Nephron progenitor cell (in vitro differentiated cells): ENCODE data around the gene MTFR2.

ENCODE experiments used
- DNase-seq: peaks from one replicate; pipeline ENCODE4 v3.0.0; 2021
- H3K27ac Mint-ChIP-seq: 2 replicates; pipeline ENCODE4 v1.8.0; 2021; ENCODE audit warnings: mild to moderate bottlenecking, moderate library complexity, mixed read lengths
- H3K27me3 Mint-ChIP-seq: 2 replicates; pipeline ENCODE4 v1.8.0; 2021; ENCODE audit warnings: mild to moderate bottlenecking, low read depth, mixed read lengths; ENCODE audit not compliant: poor library complexity
- H3K36me3 Mint-ChIP-seq: 2 replicates; pipeline ENCODE4 v1.8.0; 2021; ENCODE audit warnings: low read depth, mixed read lengths
- H3K4me1 Mint-ChIP-seq: 2 replicates; pipeline ENCODE4 v1.8.0; 2021; ENCODE audit warnings: mixed read lengths
- H3K4me3 Mint-ChIP-seq: 2 replicates; pipeline ENCODE4 v1.8.0; 2021; ENCODE audit warnings: mild to moderate bottlenecking, moderate library complexity, mixed read lengths
- H3K9me3 Mint-ChIP-seq: 2 replicates; pipeline ENCODE4 v1.8.0; 2021; ENCODE audit warnings: mild to moderate bottlenecking, moderate library complexity, mixed read lengths
- TF ChIP-seq, protein P1 (sequence below): fragments of 200-600 bp; sonication (generic); IDR thresholded peaks from 2 replicates; pipeline ENCODE4 v1.5.0; 2021; ENCODE audit warnings: antibody characterized with exemption

Gene MTFR2

DNA sequence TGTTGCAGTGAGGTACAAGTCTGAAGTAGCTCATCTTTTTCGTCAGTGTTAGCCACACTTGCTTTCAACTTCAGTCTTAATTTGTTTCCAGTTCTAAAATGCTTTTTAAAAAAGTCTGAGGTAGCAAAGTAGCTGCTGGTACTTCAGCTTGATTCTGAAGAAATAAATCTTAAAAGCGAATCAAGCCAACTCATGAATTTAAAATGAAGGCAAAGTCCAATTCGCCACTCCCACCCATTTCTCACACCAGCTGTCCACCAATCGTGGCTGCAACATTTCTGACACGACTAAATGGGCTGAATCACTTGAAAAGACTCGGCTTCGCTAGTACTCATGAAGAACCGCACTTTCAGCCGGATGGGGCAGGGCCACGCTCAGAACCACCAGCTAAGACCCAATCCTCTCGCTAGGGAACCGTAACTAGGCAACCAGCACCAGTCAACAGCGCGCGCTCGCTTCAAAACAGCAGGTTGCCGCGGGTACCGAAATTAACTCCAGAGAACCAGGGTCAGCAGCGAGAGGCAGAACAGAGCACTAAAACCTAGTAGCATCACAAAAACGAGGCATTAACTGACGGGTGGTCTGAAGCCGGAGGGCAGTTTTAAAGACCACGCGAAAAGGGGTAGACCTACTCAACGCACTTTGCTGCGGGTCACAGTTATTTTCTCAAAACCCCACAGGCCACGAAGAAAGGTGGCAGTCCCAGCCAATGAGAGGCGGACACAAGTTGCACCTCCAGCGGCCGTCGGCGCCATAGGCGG lies 38.6 kb upstream of the MTFR2 start:
- H3K36me3 Mint-ChIP-seq, result peaks cover 14% of the 10 kb centered on the region
- peaks cover 55% of the 10 kb centered on the region for H3K4me1 Mint-ChIP-seq
- H3K4me3 Mint-ChIP-seq, result peak overlapping the region; percentile 99
- TF ChIP-seq, protein P1, sequence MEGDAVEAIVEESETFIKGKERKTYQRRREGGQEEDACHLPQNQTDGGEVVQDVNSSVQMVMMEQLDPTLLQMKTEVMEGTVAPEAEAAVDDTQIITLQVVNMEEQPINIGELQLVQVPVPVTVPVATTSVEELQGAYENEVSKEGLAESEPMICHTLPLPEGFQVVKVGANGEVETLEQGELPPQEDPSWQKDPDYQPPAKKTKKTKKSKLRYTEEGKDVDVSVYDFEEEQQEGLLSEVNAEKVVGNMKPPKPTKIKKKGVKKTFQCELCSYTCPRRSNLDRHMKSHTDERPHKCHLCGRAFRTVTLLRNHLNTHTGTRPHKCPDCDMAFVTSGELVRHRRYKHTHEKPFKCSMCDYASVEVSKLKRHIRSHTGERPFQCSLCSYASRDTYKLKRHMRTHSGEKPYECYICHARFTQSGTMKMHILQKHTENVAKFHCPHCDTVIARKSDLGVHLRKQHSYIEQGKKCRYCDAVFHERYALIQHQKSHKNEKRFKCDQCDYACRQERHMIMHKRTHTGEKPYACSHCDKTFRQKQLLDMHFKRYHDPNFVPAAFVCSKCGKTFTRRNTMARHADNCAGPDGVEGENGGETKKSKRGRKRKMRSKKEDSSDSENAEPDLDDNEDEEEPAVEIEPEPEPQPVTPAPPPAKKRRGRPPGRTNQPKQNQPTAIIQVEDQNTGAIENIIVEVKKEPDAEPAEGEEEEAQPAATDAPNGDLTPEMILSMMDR, result peak; percentile 23
- peak; percentile 59 for DNase-seq
- H3K27me3 Mint-ChIP-seq, result peaks cover 6% of the 10 kb centered on the region
- H3K9me3 Mint-ChIP-seq, result no peaks in the 10 kb centered on the region
- peak overlapping the region; percentile 100 for H3K27ac Mint-ChIP-seq

DNA sequence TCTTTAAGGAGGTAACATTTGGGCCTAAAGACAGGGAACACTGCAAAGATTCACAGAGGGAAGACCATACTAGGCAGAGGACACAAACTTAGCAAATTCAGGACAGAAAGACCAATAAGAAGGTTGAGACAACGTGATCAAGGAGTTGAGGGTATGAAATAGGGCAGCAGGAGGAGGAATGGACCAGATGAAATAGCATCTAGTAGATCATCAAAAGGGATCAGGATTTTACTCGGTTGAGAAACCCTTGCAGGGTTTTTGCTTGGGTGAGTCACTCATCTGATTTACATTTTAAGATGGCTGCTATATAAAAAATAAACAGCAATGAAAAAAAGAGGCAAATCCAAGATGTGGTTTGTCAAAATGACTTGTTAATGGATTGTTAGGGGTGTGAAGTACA lies 34.8 kb upstream of the MTFR2 start:
- TF ChIP-seq, protein P1, result no peak
- DNase-seq, result no peak
- Mint-ChIP-seq H3K9me3 (no peaks in the 10 kb centered on the region), H3K27me3 (peaks cover 6% of the 10 kb centered on the region), H3K36me3 (peaks cover 24% of the 10 kb centered on the region), H3K27ac (peak overlapping the region; percentile 50), H3K4me1 (peaks cover 57% of the 10 kb centered on the region), H3K4me3 (peak overlapping the region; percentile 28)

DNA sequence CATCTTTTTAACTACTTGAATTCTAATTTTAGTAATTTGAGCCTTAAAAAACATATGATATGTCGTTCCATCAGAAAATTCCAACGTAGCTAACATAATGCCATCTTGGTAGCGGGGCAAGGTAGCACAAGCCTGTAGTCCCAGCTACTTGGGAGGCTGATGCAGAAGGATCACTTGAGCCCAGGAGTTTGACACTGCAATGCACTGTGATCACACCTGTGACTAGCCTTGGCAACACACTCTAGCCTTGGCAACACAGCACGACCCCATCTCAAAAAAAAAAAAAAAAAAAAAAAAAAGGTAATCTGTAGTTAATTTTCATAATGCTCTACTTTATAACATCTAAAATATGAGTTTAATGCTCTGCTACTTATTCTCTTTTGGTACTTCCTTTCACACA lies 32.8 kb upstream of the MTFR2 start:
- Mint-ChIP-seq H3K4me3 (no peak overlapping the region), H3K27ac (no peak overlapping the region), H3K4me1 (peaks cover 49% of the 10 kb centered on the region), H3K36me3 (peaks cover 29% of the 10 kb centered on the region), H3K9me3 (no peaks in the 10 kb centered on the region), H3K27me3 (no peaks in the 10 kb centered on the region)
- DNase-seq, result no peak
- TF ChIP-seq, protein P1, result no peak

DNA sequence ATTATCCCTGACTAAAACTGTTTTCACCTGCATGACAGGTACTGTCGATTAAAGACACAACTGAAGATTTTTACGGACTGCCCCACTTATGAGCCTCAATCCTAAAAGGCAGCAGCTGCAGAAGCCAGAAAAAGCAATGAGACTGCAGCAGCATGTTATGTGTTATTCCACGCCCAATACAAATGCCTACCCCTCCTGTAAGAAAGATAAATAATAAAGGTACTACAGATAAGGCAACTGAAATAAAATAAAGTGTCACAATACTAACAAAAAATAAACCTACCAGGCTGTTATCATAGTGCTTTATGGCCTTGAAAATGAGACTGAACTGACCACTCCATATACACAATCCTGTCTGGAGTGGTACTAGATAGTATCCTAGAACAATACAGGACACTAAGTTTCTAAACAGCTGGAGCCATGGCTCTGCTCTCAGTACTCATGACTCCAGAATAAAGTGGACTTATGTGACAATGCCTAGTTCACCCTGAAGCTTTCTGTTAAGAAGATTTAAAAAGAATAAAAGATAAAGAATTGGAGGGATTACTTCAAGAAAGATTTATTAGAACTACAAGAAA lies 30.0 kb upstream of the MTFR2 start:
- TF ChIP-seq, protein P1, result no peak
- no peaks in the 10 kb centered on the region for H3K27me3 Mint-ChIP-seq

DNA sequence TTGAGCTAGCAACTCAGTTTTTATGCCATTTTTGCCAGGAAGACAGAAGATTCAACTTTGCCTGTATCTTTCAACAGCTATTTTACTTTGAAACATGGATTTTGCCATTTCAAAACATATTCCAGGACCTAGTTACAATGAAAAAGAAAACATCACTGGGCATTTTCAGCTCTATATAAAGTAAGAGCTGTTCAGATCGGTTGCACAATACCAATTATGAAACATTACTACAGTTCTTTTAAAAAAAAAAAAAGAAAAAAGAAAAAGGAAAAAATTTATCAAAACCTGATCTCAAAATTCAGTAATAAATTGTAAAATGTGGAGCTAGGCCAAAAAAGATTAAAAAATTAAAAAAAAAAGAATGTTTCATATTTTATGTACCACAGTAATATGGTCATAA lies 24.0 kb upstream of the MTFR2 start:
- no peak overlapping the region for H3K27ac Mint-ChIP-seq
- H3K9me3 Mint-ChIP-seq, result no peaks in the 10 kb centered on the region
- H3K36me3 Mint-ChIP-seq, result peaks cover 76% of the 10 kb centered on the region
- H3K27me3 Mint-ChIP-seq, result no peaks in the 10 kb centered on the region
- no peak for DNase-seq
- no peak overlapping the region for H3K4me3 Mint-ChIP-seq
- TF ChIP-seq, protein P1, result no peak
- H3K4me1 Mint-ChIP-seq, result no peaks in the 10 kb centered on the region

More for the DNA sequence above, 30.0 kb upstream of the MTFR2 start:
- Mint-ChIP-seq H3K27ac (no peak overlapping the region), H3K4me1 (peaks cover 29% of the 10 kb centered on the region), H3K9me3 (no peaks in the 10 kb centered on the region), H3K36me3 (peaks cover 36% of the 10 kb centered on the region), H3K4me3 (no peak overlapping the region)
- no peak for DNase-seq

DNA sequence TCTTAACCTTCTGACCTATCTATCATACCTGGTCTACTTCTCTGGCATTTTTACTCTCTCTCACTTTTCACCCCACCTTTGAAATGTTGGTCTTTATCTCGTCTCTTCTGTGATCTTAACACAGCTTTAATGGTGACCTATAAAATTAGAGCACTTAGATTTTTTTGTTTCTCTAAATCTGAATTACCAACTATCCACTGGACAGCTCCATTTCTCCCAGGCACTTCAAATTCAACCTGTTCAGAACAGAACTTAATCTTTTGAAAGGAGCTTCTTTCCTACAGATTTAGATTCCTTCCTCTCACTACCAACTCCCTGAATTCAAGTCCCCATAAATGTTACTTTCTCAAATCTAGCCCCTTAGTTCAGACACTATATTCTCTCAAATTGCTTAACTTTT lies 15.0 kb upstream of the MTFR2 start:
- DNase-seq, result no peak
- no peaks in the 10 kb centered on the region for H3K27me3 Mint-ChIP-seq
- H3K4me1 Mint-ChIP-seq, result no peaks in the 10 kb centered on the region
- peaks cover 70% of the 10 kb centered on the region for H3K36me3 Mint-ChIP-seq
- no peak overlapping the region for H3K4me3 Mint-ChIP-seq
- TF ChIP-seq, protein P1, result no peak
- no peak overlapping the region for H3K27ac Mint-ChIP-seq
- no peaks in the 10 kb centered on the region for H3K9me3 Mint-ChIP-seq
